Endometrial microvascular endothelial cells (primary cell): ENCODE data around the gene NAGPA. TPM values are rescaled to one million over a fixed set of nuclear protein-coding genes. Genes with fewer than 3 reads are reported as not detected.

ENCODE experiments used
- in situ Hi-C: cut with HindIII; loops from 2 replicates; pipeline ENCODE4 v1.10.0; 2017; ENCODE audit warnings: low sequenced_read_pairs, low pct_unique_long_range_greater_than_20kb; ENCODE audit errors: inconsistent ontology term
- total RNA-seq: library from RNA; depleted of rRNA; stranded (reverse); fragments of >200 nt; gene quantifications from one replicate; pipeline ENCODE4 v1.2.3, GENCODE V29; 2015; ENCODE audit errors: inconsistent ontology term

The NAGPA gene
- total RNA-seq, 1 donor from 2014 or later, result 40.3 TPM

GRCh38 chr16:5010576-5011329, 23.0 kb downstream of the NAGPA start:
- in situ Hi-C loops, result no loop called here

DNA sequence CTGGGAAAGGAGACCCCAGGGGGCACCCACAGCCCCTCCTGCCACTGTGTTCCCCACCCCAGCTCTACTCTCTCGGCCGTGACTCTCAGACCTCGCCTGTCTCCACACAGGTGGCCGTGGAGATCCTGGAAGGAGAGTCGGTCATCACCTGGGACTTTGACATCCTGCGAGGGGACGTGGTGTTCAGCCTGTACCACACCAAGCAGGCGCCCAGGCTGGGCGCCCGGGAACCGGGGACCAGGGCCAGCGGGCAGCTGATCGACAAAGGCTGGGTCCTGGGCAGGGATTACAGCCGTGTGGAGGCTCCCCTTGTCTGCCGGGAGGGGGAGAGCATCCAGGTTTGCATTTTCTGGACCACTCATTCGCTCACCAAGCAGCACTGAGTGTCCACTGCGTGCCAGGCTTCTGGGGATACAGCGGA, 25.4 kb downstream of the NAGPA start:
- in situ Hi-C loops, result no loop called here

DNA sequence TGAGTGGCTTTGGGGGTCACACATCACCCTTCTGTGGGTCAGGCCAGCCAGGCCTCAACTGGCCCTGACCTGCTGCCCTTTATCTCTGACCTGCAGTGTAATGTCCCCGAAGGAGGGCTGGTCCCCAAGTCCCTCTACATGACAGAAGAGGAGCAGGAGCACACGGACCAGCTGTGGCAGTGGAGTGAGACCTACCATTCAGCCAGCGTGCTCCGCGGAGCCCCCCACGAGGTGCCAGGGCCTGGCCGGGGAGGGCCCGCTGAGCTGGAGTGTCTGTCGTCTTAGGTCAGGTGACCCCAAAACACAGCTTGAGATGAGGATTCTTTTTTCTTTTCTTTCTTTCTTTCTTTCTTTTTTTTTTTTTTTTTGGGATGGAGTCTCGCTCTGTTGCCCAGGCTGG, 26.5 kb downstream of the NAGPA start:
- in situ Hi-C loops, result no loop called here

DNA sequence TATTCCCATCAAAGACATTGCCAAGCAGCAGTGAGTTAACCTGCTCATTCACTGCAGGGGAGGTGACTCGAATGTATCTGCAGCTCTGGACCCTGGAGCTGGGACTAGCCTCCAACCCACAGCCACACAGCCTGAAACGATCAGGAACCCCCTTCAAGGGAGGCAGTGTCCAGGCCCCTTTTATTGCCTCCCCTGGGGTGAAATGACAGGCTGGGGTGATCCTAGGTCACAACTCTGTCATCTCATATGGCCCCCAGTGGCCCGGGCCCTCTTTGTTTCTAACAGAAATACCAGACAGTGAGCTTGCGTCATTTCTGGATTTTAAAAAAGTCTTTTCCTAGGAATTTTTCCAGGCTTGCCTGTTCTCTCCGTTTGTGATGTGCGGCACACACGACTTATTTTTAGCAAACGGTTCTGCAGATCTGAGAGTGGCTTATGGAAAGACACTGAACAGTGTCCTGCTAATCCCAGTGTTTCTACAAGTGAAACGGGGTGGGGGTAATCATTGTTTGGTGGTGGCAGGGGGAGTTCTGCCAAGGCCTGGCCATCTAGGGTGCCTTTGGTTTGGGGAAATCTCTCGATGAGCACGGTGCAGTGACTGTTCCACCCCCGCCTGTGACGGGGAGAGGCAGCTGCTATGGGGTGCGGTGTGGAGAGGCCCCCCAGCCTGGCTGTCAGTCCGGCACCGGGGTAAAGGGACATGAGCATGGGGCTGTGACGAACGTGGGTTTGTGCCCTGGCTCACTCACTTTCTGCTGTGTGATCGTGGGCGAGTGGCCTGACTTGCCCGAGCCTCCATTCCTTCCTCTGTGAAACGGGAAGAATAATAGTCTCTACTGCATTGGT, 27.2 kb downstream of the NAGPA start:
- in situ Hi-C loops, result no loop called here

DNA sequence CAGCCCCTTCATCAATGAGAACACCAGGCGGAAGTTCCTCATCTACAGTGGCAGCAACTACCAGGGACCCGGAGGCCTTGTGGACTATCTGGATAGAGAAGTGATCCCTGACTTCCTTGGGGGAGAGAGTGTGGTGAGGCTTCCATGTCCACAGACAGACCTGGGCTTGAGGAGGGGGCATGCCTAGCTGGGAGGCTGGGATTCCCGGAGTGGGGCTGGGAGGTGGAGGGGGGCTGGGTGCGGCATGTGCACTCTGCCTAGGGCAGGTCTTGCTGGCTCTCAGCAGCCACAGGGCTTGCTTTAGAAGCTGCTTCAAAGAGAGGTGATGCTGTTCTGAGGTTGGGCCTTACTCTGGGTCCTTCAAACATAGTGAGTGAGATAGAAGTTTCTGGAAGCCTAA, 27.8 kb downstream of the NAGPA start:
- in situ Hi-C loops, result no loop called here

- in situ Hi-C loops, result no loop called here
These were observed 29.4 kb downstream of the NAGPA start for GRCh38 chr16:5004311-5004710.

DNA sequence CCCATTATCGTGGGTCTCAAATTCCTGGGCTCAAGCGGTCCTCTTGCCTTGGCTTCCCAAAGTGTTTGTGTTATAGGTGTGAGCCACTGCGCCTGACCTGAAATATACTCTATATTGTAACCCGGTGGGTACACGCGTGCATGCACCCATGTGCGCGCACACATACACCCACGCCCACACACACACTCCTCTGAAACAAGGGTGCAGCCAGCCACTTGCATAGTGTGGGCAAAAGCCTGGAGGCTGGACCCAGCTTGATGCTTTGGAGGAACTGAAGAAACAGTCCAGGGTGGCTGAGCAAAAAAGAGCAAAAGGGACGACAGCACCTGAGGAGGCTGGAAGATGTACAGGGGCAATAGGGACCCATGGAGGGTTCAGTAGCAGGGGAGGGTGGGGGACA, 29.9 kb downstream of the NAGPA start:
- in situ Hi-C loops, result no loop called here

DNA sequence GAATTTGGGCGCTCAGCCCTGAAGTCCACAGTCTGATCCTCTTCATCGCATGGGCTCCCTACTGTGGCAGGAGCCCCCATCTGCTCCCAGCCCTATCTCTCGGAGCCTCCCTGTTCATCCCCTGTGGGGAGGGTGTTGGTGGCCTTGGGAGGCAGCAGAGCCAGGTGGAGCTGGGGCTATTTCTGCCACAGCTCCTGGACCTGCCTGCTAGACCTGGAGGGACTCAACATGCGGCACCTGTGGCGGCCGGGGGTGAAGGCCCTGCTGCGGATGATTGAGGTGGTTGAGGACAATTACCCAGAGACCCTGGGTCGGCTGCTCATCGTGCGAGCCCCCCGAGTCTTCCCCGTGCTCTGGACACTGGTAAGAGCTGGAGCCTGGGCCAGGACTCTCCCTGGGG, 30.5 kb downstream of the NAGPA start:
- in situ Hi-C loops, result no loop called here

GRCh38 chr16:5002699-5003143, 31.0 kb downstream of the NAGPA start:
- in situ Hi-C loops, result no loop called here

- in situ Hi-C loops, result no loop called here
These were observed 31.7 kb downstream of the NAGPA start for GRCh38 chr16:5001986-5002385.

DNA sequence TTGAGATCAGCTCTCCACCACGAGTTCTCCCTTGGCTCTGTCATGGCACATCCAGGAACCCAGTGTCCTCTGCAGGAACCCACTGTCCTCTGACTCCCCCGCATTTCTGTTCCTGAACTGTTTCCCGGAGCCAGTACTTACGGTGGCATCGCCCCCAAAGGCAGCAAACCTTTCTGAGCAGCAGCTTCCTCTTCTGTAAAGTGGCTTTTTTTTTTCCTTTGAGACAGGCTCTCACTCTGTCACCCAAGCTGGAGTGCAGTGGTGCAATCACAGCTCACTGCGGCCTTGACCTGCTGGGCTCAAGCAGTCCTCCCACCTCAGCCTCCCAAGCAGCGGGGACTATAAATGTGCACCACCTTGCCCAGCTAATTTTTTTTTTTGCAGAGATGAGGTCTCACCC, 32.2 kb downstream of the NAGPA start:
- in situ Hi-C loops, result no loop called here

- in situ Hi-C loops, result no loop called here
These were observed 33.1 kb downstream of the NAGPA start for GRCh38 chr16:5000573-5001001.

- in situ Hi-C loops, result no loop called here
These were observed 38.9 kb downstream of the NAGPA start for GRCh38 chr16:4994719-4995434.

- in situ Hi-C loops, result no loop called here
These were observed 42.0 kb downstream of the NAGPA start for GRCh38 chr16:4991754-4992153.

GRCh38 chr16:4990415-4990814, 43.3 kb downstream of the NAGPA start:
- in situ Hi-C loops, result no loop called here

DNA sequence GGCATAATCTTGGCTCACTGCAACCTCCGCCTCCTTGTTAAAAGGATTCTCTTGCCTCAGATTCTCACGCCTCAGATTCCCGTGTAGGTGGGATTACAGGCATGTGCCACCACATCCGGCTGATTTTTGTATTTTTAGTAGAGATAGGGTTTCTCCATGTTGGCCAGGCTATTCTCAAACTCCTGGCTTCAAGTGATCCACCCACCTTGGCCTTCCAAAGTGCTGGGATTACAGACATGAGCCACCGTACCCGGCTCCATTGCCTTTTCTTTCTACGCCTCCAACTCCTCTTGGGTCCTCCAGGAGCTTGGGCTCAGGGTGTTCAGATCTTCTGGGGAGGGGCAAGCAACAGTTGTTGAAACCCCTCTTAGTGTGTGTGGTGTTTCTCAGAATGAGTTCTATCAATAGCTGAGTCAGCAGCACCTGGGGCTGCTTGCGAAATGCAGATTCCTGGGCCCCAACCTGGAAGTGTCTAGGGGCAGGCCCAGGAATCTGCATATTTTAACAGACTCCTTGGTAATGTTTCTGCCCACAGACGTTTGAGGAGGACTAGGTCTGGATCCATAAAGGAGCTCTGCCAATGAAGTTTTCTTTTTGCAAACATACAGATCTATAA, 44.2 kb downstream of the NAGPA start:
- in situ Hi-C loops, result no loop called here

- in situ Hi-C loops, result no loop called here
These were observed 45.1 kb downstream of the NAGPA start for GRCh38 chr16:4988647-4989046.

- in situ Hi-C loops, result no loop called here
These were observed 46.0 kb downstream of the NAGPA start for GRCh38 chr16:4987580-4988374.
